HCT116 (cell line): Measurements from ENCODE around the gene SIRT7. TPM values are rescaled to one million over a fixed set of nuclear protein-coding genes. Genes with fewer than 3 reads are reported as not detected.

Experiments
- ATAC-seq: fragments of 200-7000 bp; cut with Tn5 transposase; 2 replicates; pipeline ENCODE4 v1.9.1; 2020; ENCODE audit warnings: mild to moderate bottlenecking, moderate library complexity
- BruUV-seq: library from RNA; stranded (reverse); fragments of 400-500 nt; replicated peaks from 2 replicates; lab custom pipeline; 2021; lab: Mats Ljungman, UMichigan
- CTCF ChIA-PET: fragments of 300-600 bp; sonication (Branson Sonifier 250); formaldehyde crosslinking; loops from one replicate; lab custom pipeline; 2021; ENCODE audit warnings: antibody characterized with exemption; lab: Charles Lee
- POLR2A ChIA-PET: fragments of 300-600, 350-600 bp; sonication (Branson Sonifier 250); formaldehyde crosslinking; loops from one replicate; lab custom pipeline; 2021; ENCODE audit warnings: antibody characterized with exemption; lab: Charles Lee
- RAD21 ChIA-PET, 2 experiments: fragments of 300-600 bp; sonication (Branson Sonifier 250); formaldehyde crosslinking; loops; one replicate each; lab custom pipeline; 2023; ENCODE audit warnings: low total read pairs in 2 of 2; ENCODE audit not compliant: uncharacterized antibody in 2 of 2, unreplicated experiment in 2 of 2, low non-redundant PET in 1 of 2; lab: Charles Lee
- DNase-seq: peaks from one replicate; pipeline ENCODE4 v3.0.0-alpha.2; 2010; ENCODE audit warnings: low read depth, low spot score
- H2AFZ ChIP-seq: fragments of 200-600 bp; shearing (Covaris generic), sonication (generic); 2 replicates; pipeline ENCODE4 v1.6.1; 2017; ENCODE audit warnings: low read depth, mixed run types, mixed read lengths, antibody characterized with exemption, low read length; ENCODE audit not compliant: poor library complexity, severe bottlenecking
- H3K27ac ChIP-seq: 2 replicates; pipeline ENCODE4 v1.5.1; 2012; ENCODE audit warnings: low read depth, low read length
- H3K27me3 ChIP-seq: fragments of 200-600 bp; sonication (generic); 2 replicates; pipeline ENCODE4 v1.6.1; 2016; ENCODE audit warnings: mixed run types, low read length, mixed read lengths; ENCODE audit not compliant: insufficient read depth
- H3K36me3 ChIP-seq, 2 experiments: fragments of 200-500 bp in 1 of 2; fragments of 200-600 bp in 1 of 2; sonication (Bioruptor generic) in 1 of 2; sonication (generic) in 1 of 2; 2 replicates each; pipeline versions ENCODE4 v1.5.1 to v1.6.1; 2014 to 2016; ENCODE audit warnings: low read length in 2 of 2, inconsistent platforms in 1 of 2, mixed read lengths in 1 of 2, mixed run types in 1 of 2; ENCODE audit not compliant: insufficient read depth in 2 of 2, control insufficient read depth in 1 of 2
- H3K4me1 ChIP-seq, 2 experiments: fragments of 200-600 bp in 1 of 2; sonication (generic) in 1 of 2; 2 replicates each; pipeline versions ENCODE4 v1.5.1 to v1.6.1; 2012 to 2017; ENCODE audit warnings: low read length in 2 of 2, inconsistent platforms in 1 of 2, mild to moderate bottlenecking in 1 of 2, mixed read lengths in 1 of 2, mixed run types in 1 of 2, moderate library complexity in 1 of 2; ENCODE audit not compliant: insufficient read depth in 2 of 2, control insufficient read depth in 1 of 2
- H3K4me2 ChIP-seq: fragments of 200-600 bp; sonication (generic); 2 replicates; pipeline ENCODE4 v1.6.1; 2017; ENCODE audit warnings: mixed run types, low read length, mixed read lengths
- H3K4me3 ChIP-seq, 2 experiments: fragments of 200-600 bp in 1 of 2; sonication (generic) in 1 of 2; replicated peaks in 1 of 2; 2 replicates each; pipeline ENCODE4 v1.5.1; 2011 to 2016; ENCODE audit warnings: low read length in 2 of 2, control low read depth in 1 of 2, low read depth in 1 of 2, mild to moderate bottlenecking in 1 of 2, mixed read lengths in 1 of 2, mixed run types in 1 of 2
- H3K79me2 ChIP-seq: fragments of 200-600 bp; sonication (generic); 2 replicates; pipeline ENCODE4 v1.6.1; 2017; ENCODE audit warnings: mild to moderate bottlenecking, mixed run types, low read length, moderate library complexity, mixed read lengths; ENCODE audit not compliant: insufficient read depth
- H3K9ac ChIP-seq: fragments of 200-600 bp; sonication (generic); 2 replicates; pipeline ENCODE4 v1.6.1; 2016; ENCODE audit warnings: low read length, mixed read lengths
- H3K9me2 ChIP-seq: fragments of 200-600 bp; sonication (generic), shearing (Covaris generic); 2 replicates; pipeline ENCODE4 v1.6.1; 2017; ENCODE audit warnings: mixed run types, mild to moderate bottlenecking, moderate library complexity; ENCODE audit not compliant: insufficient read depth
- H3K9me3 ChIP-seq, 2 experiments: fragments of 200-500 bp in 1 of 2; fragments of 200-600 bp in 1 of 2; sonication (Bioruptor generic) in 1 of 2; sonication (generic) in 1 of 2; 2 replicates each; pipeline ENCODE4 v1.6.1; 2014 to 2017; ENCODE audit warnings: low read length in 2 of 2, mixed read lengths in 2 of 2, inconsistent platforms in 1 of 2, low read depth in 1 of 2, mild to moderate bottlenecking in 1 of 2, mixed run types in 1 of 2, moderate library complexity in 1 of 2; ENCODE audit not compliant: control insufficient read depth in 1 of 2, insufficient read depth in 1 of 2
- H4K20me1 ChIP-seq: fragments of 200-600 bp; sonication (generic), shearing (Covaris generic); 2 replicates; pipeline ENCODE4 v1.6.1; 2017; ENCODE audit warnings: mixed run types, mild to moderate bottlenecking, moderate library complexity; ENCODE audit not compliant: insufficient read depth
- POLR2AphosphoS5 ChIP-seq: IDR thresholded peaks from 2 replicates; pipeline ENCODE4 v1.6.1; 2011; ENCODE audit warnings: mild to moderate bottlenecking, low read depth, low read length, moderate library complexity
- RAD21 ChIP-seq: IDR thresholded peaks from 2 replicates; pipeline ENCODE4 v1.6.1; 2012; ENCODE audit warnings: low read depth, mild to moderate bottlenecking
- TCF7L2 ChIP-seq: IDR thresholded peaks from 2 replicates; pipeline ENCODE4 v1.7.0; 2011; ENCODE audit warnings: borderline replicate concordance, inconsistent platforms; ENCODE audit not compliant: insufficient read depth, insufficient read length; ENCODE audit errors: extremely low read depth
- ZNF274 ChIP-seq: fragments of 200-500 bp; sonication (Bioruptor generic); IDR thresholded peaks from 2 replicates; pipeline ENCODE4 v1.6.1; 2014; ENCODE audit warnings: mild to moderate bottlenecking, low read depth, low read length, inconsistent platforms
- intact Hi-C: fragments of 100-400 bp; cut with micrococcal nuclease; formaldehyde crosslinking; loops from 2 replicates; pipeline ENCODE4 v1.10.0; 2022
- total RNA-seq: library from RNA; stranded (reverse); gene quantifications from one replicate; pipeline ENCODE4 v1.2.1, GENCODE V29; 2021; ENCODE audit not compliant: unreplicated experiment

The SIRT7 gene
- total RNA-seq, 1 experiment from 2014 or later: 62.6 TPM

GRCh38 chr17:81866440-81867169, 51.4 kb downstream of the SIRT7 start:
- Histone ChIP-seq H3K9ac (peak overlapping the region; percentile 99), H3K4me3 (no peak overlapping the region)
- RAD21 ChIA-PET: no interaction called here
- TF ChIP-seq POLR2AphosphoS5 (peak; percentile 7; the same call in 1 of the 2 replicates), TCF7L2 (no peak)
- TF ChIP-seq, all 23 proteins: peak for 1
- Histone ChIP-seq H3K27me3 (no peaks in the 10 kb centered on the region), H3K4me1 (peaks cover 45 to 84% of the 10 kb centered on the region in 2 experiments), H4K20me1 (peaks cover 7% of the 10 kb centered on the region; the same call in 1 of the 2 replicates), H3K79me2 (peaks cover 68% of the 10 kb centered on the region), H3K4me2 (peak overlapping the region; percentile 86), H3K27ac (peak overlapping the region; percentile 99), H3K9me2 (no peaks in the 10 kb centered on the region), H2AFZ (no peak overlapping the region), H3K36me3 (peaks cover 11 to 35% of the 10 kb centered on the region in 2 experiments; a peak in 3 of 4 replicates), H3K9me3 (no peaks in the 10 kb centered on the region)
- no TSS peak for BruUV-seq
- no peak for DNase-seq
- intact Hi-C loops: loop anchor here (1.0 kb wide), 1 partner anchor 133 kb away; no protein-coding TSS in a partner anchor
- ChIA-PET POLR2A (interaction anchor here (0.8 to 1.4 kb wide), 6 partner anchors 33 to 139 kb away, joined by 3 to 6 read pairs (median 3); partner anchors contain the start of gene MCRIP1), CTCF (interaction anchor here (0.6 kb wide), 1 partner anchor 45 kb away, joined by 3 read pairs; no protein-coding TSS in a partner anchor)
- ATAC-seq: peak; percentile 0; the same call in 1 of the 2 replicates

GRCh38 chr17:81865733-81866439, 52.1 kb downstream of the SIRT7 start:
- Histone ChIP-seq H3K4me2 (no peak overlapping the region), H4K20me1 (peaks cover 7% of the 10 kb centered on the region; the same call in 1 of the 2 replicates)
- DNase-seq: no peak

More at GRCh38 chr17:81865733-81866439, 52.1 kb downstream of the SIRT7 start:
- peak overlapping the region; percentile 3; the same call in 1 of the 2 replicates for H3K9ac ChIP-seq
- no peaks in the 10 kb centered on the region for H3K9me3 ChIP-seq
- no TSS peak for BruUV-seq
- H3K4me3 ChIP-seq: no peak overlapping the region
- no peaks in the 10 kb centered on the region for H3K27me3 ChIP-seq
- peak; percentile 57; the same call in 1 of the 2 replicates for TF ChIP-seq POLR2AphosphoS5
- TF ChIP-seq ZNF274: no peak
- no peak for TF ChIP-seq RAD21
- H3K36me3 ChIP-seq: peaks cover 11 to 35% of the 10 kb centered on the region in 2 experiments; a peak in 3 of 4 replicates
- H2AFZ ChIP-seq: no peak overlapping the region
- POLR2A ChIA-PET: interaction anchor here (0.8 kb wide), 1 partner anchor 130 kb away, joined by 3 read pairs; no protein-coding TSS in a partner anchor
- ATAC-seq: no peak
- H3K9me2 ChIP-seq: no peaks in the 10 kb centered on the region
- RAD21 ChIA-PET: no interaction called here
- H3K4me1 ChIP-seq: peaks cover 45 to 80% of the 10 kb centered on the region in 2 experiments
- CTCF ChIA-PET: no interaction called here
- peak overlapping the region; percentile 99 for H3K27ac ChIP-seq
- intact Hi-C loops: no loop called here
- peaks cover 72% of the 10 kb centered on the region for H3K79me2 ChIP-seq
